ENCODE measurements around the gene ELMOD1.

- TF ChIP-seq CTCF (IDR thresholded peaks at IDR 0.05) (no peak), EP300 (IDR thresholded peaks at IDR 0.05) (no peak), POLR2A (IDR thresholded peaks at IDR 0.05) (no peak)
Observed at GRCh38 chr11:107660066-107660465, 69.1 kb downstream of the ELMOD1 start.

All from ovary (tissue), 3 donors.